Gastrocnemius medialis (tissue), 4 donors: ENCODE data around the gene IQCB1.

Experiments used
- CTCF ChIP-seq, 5 experiments: fragments of 450-650 bp in 3 of 5; fragments of 200-600 bp in 2 of 5; sonication (generic) in 2 of 5; IDR thresholded peaks in 4 of 5; conservative IDR thresholded peaks in 1 of 5; 1 replicate in 4 of 5; 2 replicates in 1 of 5; pipeline ENCODE4 v1.5.1; 2016 to 2019; ENCODE audit warnings: antibody characterized with exemption in 5 of 5, mild to moderate bottlenecking in 3 of 5, moderate library complexity in 3 of 5
- POLR2A ChIP-seq, 2 donors: fragments of 450-650 bp; IDR thresholded peaks; one replicate each; pipeline ENCODE4 v1.6.1; 2017; ENCODE audit warnings: antibody characterized with exemption in 2 of 2, mild to moderate bottlenecking in 2 of 2, moderate library complexity in 2 of 2

GRCh38 chr3:121818578-121818977 lies 16.3 kb downstream of the IQCB1 start:
- TF ChIP-seq POLR2A (IDR thresholded peaks at IDR 0.05): no peak
- TF ChIP-seq CTCF (IDR thresholded peaks at IDR 0.05 in 4 of 5, conservative IDR thresholded peaks at IDR 0.05 in 1 of 5): no peak
